Measurements from ENCODE around the gene CEBPE.

CEBPE gene

GRCh38 chr14:23146351-23146910, 27.4 kb upstream of the CEBPE start:
- no peak overlapping the region for H3K4me2 ChIP-seq (ENCODE audit: low read depth, low read length, poor library complexity, severe bottlenecking)
- TF ChIP-seq, protein P1, sequence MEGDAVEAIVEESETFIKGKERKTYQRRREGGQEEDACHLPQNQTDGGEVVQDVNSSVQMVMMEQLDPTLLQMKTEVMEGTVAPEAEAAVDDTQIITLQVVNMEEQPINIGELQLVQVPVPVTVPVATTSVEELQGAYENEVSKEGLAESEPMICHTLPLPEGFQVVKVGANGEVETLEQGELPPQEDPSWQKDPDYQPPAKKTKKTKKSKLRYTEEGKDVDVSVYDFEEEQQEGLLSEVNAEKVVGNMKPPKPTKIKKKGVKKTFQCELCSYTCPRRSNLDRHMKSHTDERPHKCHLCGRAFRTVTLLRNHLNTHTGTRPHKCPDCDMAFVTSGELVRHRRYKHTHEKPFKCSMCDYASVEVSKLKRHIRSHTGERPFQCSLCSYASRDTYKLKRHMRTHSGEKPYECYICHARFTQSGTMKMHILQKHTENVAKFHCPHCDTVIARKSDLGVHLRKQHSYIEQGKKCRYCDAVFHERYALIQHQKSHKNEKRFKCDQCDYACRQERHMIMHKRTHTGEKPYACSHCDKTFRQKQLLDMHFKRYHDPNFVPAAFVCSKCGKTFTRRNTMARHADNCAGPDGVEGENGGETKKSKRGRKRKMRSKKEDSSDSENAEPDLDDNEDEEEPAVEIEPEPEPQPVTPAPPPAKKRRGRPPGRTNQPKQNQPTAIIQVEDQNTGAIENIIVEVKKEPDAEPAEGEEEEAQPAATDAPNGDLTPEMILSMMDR (IDR thresholded peaks at IDR 0.05; ENCODE audit: insufficient read depth, low read length, poor library complexity, severe bottlenecking), result no peak
- TF ChIP-seq EZH2phosphoT487 (conservative IDR thresholded peaks at IDR 0.05; ENCODE audit: low read length), result no peak

GRCh38 chr14:23145794-23146350, 26.8 kb upstream of the CEBPE start:
- Histone ChIP-seq H3K4me2 (ENCODE audit: low read depth, low read length, poor library complexity, severe bottlenecking) (no peak overlapping the region), H3K27me3 (ENCODE audit: low read length) (no peaks in the 10 kb centered on the region), H3K4me3 (ENCODE audit: insufficient read depth, low read length, poor library complexity, severe bottlenecking) (no peak overlapping the region), H2AFZ (ENCODE audit: low read depth, low read length, severe bottlenecking) (no peak overlapping the region), H3K9me2 (replicated peaks; ENCODE audit: insufficient read depth, low read length) (no peaks in the 10 kb centered on the region), H3K79me2 (ENCODE audit: insufficient read depth, low read length) (no peaks in the 10 kb centered on the region), H3K9ac (ENCODE audit: low read length) (no peak overlapping the region), H3K27ac (ENCODE audit: low read depth, low read length) (no peak overlapping the region), H3K9me3 (ENCODE audit: insufficient read depth, low read length) (no peaks in the 10 kb centered on the region), H4K20me1 (ENCODE audit: low read depth, low read length) (no peaks in the 10 kb centered on the region), H3F3A (ENCODE audit: insufficient read depth) (no peaks in the 10 kb centered on the region), H3K36me3 (ENCODE audit: low read length) (no peaks in the 10 kb centered on the region)
- TF ChIP-seq, protein P1 (IDR thresholded peaks at IDR 0.05; ENCODE audit: insufficient read depth, low read length, poor library complexity, severe bottlenecking), result no peak
- no peak for TF ChIP-seq EZH2phosphoT487 (conservative IDR thresholded peaks at IDR 0.05; ENCODE audit: low read length)

More at GRCh38 chr14:23146351-23146910, 27.4 kb upstream of the CEBPE start:
- Histone ChIP-seq H3K4me3 (ENCODE audit: insufficient read depth, low read length, poor library complexity, severe bottlenecking) (no peak overlapping the region), H3K27ac (ENCODE audit: low read depth, low read length) (no peak overlapping the region), H3K27me3 (ENCODE audit: low read length) (no peaks in the 10 kb centered on the region), H3K9me2 (replicated peaks; ENCODE audit: insufficient read depth, low read length) (no peaks in the 10 kb centered on the region), H3K79me2 (ENCODE audit: insufficient read depth, low read length) (no peaks in the 10 kb centered on the region), H3F3A (ENCODE audit: insufficient read depth) (no peaks in the 10 kb centered on the region), H3K9me3 (ENCODE audit: insufficient read depth, low read length) (no peaks in the 10 kb centered on the region), H4K20me1 (ENCODE audit: low read depth, low read length) (no peaks in the 10 kb centered on the region), H2AFZ (ENCODE audit: low read depth, low read length, severe bottlenecking) (no peak overlapping the region), H3K36me3 (ENCODE audit: low read length) (no peaks in the 10 kb centered on the region), H3K9ac (ENCODE audit: low read length) (no peak overlapping the region)

GRCh38 chr14:23143911-23144310, 24.9 kb upstream of the CEBPE start:
- no peaks in the 10 kb centered on the region for H3K27me3 ChIP-seq (ENCODE audit: low read length)
- H3K4me3 ChIP-seq (ENCODE audit: insufficient read depth, low read length, poor library complexity, severe bottlenecking), result no peak overlapping the region
- no peak overlapping the region for H3K4me2 ChIP-seq (ENCODE audit: low read depth, low read length, poor library complexity, severe bottlenecking)
- H3K9me2 ChIP-seq (replicated peaks; ENCODE audit: insufficient read depth, low read length), result no peaks in the 10 kb centered on the region
- no peaks in the 10 kb centered on the region for H4K20me1 ChIP-seq (ENCODE audit: low read depth, low read length)
- no peaks in the 10 kb centered on the region for H3K36me3 ChIP-seq (ENCODE audit: low read length)
- no peak overlapping the region for H3K27ac ChIP-seq (ENCODE audit: low read depth, low read length)
- H3K9ac ChIP-seq (ENCODE audit: low read length), result no peak overlapping the region
- no peaks in the 10 kb centered on the region for H3F3A ChIP-seq (ENCODE audit: insufficient read depth)
- H3K79me2 ChIP-seq (ENCODE audit: insufficient read depth, low read length), result no peaks in the 10 kb centered on the region
- H3K9me3 ChIP-seq (ENCODE audit: insufficient read depth, low read length), result no peaks in the 10 kb centered on the region
- TF ChIP-seq, protein P1 (IDR thresholded peaks at IDR 0.05; ENCODE audit: insufficient read depth, low read length, poor library complexity, severe bottlenecking), result no peak
- no peak for TF ChIP-seq EZH2phosphoT487 (conservative IDR thresholded peaks at IDR 0.05; ENCODE audit: low read length)
- H2AFZ ChIP-seq (ENCODE audit: low read depth, low read length, severe bottlenecking), result no peak overlapping the region

Measured in SU-DHL-6 (cell line).